HG03521 (cell line): ENCODE measurements around the gene GARS1.
"Not testable (repeated sequence)": the region's sequence is repeated elsewhere in the genome, so short reads cannot be mapped to it uniquely, and the experiment has no call there.

Experiments used
- ATAC-seq: cut with Tn5 transposase; IDR thresholded peaks from one replicate; pipeline ENCODE4 v1.9.1; 2021; ENCODE audit warnings: mild to moderate bottlenecking, moderate library complexity; ENCODE audit not compliant: unreplicated experiment

The GARS1 gene

DNA sequence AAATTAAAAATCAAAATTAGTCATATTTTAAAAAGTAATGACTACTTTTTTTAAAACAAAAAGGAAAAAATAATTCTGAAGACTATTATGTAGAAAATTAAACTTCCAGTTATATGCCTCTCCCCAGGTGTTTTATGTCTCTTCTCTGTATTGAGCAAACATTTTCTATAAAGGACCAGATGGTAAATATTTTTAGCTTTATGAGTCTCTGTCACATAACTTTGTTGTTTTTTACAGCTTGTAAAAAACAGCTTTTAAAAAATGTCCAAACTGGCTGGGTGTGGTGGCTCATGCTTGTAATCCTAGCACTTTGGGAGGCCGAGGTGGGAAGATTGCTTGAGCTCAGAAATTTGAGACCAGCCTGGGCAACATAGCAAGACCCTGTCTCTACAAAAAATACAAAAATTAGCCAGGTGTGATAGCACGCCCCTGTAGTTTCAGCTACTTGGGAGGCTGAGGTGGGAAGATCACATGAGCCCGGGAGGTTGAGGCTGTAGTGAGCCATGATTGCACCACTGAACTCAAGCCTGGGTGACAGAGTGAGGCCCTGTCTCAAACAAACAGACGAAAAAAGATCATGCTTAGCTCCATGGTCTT lies 23.5 kb downstream of the GARS1 start:
- no peak for ATAC-seq

DNA sequence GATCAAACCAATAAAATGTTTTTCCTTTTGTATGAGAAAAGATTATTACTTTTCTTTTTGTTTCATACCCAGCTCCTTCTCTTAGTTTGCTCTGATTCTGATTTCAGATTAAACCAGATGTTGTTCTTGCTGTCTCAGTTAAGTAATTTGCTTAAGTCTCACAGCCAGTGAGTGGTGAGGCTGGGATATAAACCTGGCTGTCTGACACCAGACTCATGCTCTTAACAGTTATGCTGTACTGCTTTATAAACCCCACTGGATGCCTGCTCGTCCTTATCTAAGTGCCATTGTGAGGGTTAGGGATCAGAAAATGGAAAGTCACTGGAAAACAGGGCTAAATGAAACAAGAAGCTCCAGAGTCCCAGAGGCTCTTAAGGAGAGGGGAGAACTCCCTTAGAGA lies 24.3 kb downstream of the GARS1 start:
- no peak for ATAC-seq

DNA sequence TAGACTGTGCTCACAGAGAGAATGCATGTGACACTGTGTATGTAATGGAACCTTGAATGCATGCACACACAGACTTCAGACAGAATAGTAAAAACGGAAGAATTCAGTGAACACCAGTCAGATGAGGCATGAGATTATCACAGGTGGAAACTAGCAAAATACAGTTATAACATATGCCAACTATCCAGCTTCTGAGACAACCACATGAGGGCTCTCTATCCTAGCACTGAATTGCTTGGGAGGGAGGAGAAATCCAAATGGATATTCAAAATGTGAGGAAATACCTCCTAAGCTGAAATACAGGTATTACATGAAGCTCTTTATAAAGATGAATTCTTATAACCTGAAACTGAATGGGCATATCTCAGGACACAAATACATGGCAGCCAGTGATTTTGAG lies 30.6 kb downstream of the GARS1 start:
- ATAC-seq: no peak

DNA sequence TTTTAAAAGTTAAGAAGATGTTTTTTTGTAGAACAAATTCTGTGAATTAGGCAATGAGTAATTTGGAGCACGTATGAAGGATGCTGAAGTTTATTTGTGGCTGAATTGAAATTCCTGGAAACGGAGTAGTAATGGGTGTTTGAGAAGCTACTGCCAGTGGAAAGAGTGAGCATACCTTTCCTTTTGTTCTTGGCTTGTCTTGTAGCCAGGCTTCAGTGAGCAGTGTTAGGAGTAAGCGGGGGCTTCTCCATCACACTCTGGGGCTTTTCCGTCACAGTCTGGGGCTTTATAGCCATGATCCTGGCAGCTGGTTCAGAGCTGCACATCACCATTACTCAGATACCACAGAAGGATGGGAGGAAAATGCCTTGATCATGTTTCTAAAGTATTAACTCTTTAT lies 32.3 kb downstream of the GARS1 start:
- ATAC-seq: no peak

DNA sequence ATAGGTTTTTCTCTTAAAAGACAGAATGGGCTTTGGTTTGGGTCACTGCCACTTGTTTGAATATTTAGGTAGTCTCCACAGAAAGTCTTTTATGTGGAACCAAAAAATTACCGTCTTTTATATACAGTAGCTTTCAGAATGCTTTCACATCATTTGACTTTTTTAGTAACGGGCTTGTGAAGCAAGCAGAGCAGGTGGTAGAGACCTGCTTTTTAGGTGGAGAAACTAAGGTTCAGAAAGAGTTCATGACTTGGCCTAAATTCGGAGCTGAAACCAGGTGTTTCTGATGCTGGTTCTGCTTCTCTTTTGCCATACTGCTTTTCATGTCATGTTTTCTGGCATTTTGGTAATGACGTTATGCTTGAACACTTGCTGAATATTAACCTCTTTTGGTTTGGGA lies 36.3 kb downstream of the GARS1 start:
- ATAC-seq: peak; percentile 56

DNA sequence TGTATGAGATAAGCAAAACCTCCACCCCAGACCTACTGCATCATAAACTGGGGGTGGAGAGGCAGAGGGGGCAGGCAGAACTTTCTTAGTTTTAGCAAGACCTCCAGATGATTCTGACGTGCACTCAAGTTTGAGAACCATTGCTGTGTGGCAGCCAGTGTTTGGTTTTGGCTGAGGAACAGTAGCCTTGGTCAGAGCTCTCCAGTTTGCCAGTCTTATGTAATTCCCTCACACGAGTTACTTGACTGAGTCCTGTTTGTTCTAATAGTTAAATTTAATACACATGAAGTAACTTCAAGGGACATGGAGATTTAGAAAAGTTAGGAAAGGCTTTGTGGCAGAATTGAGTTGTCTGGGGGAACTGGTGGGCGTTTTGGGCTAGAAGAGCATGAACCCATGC lies 38.5 kb downstream of the GARS1 start:
- no peak for ATAC-seq

DNA sequence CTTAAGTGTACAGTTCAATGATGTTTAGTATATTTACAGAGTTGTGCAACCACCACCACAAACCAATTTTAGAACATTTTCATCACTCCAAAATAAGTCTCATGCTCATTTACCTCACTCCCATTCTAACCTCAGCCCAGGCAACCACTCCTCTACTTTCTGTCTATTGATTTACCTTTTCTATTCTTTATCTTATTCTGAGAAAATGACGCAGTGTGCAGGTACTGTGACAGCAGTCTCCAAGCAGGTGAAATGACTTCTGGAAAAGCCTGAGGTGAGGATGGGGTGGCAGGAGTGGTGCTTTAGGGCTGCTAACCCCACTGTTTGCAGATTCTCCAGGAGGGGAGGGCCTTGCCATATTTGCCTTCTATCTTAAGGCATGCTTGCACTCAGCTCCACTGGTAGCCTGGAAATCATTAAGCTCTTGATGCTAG lies 39.5 kb downstream of the GARS1 start:
- no peak for ATAC-seq

DNA sequence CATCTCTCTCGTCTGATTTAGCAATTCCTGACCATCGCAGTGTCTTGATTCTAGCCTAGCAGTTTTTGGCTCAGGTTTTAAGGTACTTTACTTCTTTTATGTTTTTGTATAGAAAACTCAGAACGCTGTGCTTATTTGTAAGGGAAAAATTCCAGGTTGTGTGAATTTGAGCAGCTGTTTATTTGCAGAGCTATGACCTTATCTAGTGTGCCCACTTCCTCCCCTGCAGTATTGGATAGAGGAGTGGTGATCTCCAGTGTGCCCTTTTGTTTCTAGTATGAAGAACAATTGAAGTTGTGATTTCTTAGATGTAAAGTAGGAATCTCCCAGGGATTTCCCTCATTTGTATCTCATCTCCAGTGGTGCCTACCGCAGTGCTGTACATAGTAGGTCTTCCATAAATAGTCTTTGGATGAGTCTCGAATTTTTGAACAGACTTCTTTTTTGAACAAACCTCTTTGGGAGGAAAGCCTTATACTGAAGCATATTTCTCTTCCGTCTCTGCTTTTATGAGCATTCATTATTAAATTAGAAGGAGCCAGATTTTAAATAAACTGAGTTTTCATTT lies 40.0 kb downstream of the GARS1 start:
- ATAC-seq: no peak

DNA sequence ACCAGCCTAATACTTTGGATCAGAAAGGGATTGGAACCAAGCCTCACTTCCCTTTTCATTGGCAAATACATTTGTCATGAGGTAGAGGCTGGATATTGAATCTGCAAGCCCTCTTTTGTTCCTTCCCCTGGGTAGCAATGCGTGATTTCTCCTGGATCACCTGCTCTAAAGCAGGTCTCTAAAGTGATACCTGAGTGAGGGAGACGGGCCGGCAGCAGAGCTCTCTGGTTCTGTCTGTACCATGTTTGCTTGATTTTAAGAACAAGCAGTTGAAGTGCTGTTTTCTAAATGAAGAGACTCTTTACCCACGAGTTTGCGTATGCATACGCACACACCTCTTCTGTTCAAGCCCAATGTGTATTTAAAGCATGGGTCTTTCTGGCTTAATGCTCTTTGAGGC lies 41.1 kb downstream of the GARS1 start:
- ATAC-seq: no peak

DNA sequence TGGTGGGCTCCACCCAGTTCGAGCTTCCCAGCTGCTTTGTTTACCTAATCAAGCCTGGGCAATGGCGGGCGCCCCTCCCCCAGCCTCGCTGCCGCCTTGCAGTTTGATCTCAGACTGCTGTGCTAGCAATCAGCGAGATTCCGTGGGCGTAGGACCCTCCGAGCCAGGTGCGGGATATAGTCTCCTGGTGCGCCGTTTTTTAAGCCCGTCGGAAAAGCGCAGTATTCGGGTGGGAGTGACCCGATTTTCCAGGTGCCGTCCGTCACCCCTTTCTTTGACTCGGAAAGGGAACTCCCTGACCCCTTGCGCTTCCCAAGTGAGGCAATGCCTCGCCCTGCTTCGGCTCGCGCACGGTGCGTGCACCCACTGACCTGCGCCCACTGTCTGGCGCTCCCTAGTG lies 47.6 kb downstream of the GARS1 start:
- not testable (repeated sequence) for ATAC-seq

DNA sequence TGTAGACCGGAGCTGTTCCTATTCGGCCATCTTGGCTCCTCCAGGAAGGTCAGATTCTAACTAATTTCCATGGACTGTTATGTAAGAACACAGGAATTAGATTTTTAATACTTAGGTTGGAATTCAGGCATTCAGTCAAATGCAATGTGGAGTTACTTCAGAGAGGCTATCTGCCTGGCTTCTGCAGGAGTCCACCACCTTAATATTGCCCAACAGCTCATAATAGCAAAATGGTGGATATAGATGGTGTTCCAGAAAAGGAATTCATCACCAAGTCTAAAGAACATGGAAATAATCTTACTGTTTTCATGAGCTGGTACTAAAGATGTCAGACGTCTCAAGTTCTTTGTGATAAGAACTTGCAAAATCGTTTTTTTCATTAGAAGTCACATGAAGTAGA lies 48.1 kb downstream of the GARS1 start:
- ATAC-seq: no peak

DNA sequence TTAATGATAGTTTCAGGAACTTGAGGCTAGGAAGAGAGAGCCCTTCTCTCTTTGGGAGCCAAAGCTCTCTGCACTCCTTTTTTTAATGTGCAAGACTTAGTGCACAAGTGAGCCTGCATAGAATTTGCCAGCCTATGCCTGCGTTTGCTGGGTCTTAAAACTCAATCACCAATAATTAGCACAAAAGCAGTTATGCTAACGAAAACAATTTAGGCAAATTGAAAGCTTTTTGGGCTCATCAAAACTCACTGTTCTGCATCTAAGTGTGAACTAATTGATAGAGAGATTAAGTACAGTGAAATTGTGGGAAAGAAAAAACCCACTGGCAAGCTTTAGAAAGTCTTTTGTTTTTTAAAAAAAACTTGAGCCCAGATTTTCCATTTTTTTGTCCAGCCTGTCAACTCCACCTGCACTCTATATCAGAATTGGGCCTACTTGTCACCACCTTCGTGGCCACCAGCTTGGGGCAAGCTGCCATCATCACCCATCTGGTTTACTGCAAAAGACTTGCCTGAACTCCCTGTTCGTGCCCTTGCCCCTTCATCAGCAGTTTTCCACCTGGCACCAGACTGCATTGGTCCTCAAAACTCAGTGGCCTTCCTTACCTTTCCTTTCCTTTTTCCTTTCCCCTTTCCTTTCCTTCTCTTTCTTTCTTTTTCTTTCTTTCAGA lies 49.7 kb downstream of the GARS1 start:
- ATAC-seq: no peak

DNA sequence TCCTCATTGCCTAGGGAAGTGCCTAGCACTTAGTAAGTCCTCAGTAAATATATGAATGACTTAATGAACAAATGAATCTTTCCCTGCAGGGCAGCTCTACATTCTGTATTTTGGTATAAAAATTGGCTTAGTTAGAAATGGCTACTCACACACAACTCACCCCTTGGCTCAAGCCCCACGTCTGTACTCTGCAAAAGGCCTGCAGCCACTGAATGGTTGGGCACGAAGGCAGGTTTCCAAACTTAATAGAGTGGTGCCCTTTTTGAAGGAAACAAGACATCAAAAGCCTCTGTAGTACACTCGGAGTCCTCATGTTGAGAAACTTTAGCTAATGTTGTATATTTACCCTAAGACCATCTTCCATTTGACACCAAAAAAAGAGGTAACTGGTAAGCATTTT lies 51.0 kb downstream of the GARS1 start:
- no peak for ATAC-seq

DNA sequence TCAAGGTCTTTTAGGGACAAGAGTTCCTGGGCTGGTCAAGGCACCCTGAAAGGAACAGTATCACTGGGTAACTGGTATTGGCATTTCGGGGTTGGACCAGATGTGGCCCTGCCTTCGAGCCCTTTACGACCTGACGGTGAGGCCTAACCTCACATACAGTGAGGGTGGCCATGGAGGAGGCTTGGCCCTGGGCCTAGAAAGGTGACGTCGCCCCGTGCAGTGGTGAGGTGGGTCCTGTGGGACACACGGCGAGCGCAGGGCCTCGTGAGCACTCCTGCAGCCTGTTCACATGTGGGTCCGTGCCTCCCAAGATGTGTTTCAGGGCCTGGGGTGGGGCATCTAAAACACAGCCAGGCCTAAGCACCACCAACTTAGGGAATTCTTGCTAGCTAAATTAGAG lies 51.5 kb downstream of the GARS1 start:
- ATAC-seq: no peak

DNA sequence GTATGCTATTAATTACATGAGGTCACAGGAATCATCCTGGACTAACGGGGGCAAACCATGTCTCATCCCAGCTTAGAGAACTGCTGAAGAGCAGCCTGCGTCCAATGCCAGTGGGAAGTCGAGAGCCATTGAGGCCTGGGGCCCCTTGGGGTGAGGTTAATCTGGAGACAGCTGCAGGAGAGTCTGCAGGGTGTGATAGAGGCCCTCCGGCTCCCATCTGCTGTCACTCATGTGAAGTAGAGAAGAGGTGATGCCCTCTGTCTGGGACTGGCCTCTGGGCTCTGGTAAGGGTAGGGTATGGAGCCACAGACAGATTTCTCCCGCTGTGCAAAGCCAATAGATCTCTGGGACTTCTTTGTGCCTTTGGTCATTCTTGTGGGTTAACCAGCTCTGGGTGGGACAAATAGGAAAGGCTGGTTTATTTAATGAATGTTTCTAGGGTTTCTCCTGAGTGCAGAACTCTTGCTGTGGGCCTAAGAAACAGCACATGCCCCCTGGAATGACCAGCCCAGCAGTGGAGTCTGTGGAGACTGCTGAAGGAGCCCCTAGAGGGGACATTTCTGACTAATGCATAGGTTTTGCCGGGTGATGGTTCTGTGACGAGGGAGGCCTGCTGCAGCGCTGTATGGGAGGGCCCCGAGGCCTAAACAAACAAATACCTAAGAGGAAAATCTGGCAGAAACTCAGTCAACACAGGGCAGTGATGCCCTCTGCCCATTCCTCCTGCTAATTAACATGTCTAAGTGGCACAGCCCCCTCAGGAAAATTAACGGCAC lies 53.1 kb downstream of the GARS1 start:
- ATAC-seq: no peak

DNA sequence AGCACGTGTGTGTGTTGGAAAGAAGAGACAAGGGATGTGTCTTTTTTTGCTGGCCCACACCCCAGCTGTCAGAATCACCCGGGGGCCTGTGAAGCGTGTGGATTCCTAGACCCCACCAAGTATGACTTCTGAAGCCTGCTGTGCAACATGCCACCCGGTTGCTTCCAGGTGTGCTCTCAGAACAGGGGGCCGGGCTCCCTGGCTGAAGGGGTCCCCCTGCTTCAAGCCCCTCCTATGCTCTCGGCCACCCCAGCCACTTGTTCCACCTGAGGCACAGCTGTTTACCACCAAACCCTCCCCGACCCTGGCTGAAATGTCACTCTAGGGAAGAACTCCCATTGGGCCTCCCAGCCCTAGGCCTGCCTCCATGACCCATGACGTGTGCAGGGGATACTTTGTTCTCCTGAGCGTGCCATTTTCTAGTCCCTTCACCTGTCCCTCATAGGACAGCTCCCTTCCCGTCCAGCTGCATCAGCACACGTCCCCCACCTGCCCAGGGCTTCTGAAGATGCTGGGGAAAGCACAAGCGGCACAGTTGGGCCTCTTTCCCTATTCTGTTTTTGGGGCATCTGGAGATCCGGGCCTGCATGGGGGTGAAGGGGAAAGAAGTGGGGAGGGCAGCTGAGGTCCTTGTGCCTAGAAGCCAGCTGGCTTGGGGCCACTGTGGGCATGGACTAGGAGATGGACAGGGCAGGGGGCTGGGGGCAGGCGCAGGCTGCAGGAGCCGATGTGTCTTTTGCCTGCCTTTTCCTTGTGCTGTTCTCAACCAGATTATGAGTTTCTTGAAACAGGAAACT lies 54.3 kb downstream of the GARS1 start:
- no peak for ATAC-seq

DNA sequence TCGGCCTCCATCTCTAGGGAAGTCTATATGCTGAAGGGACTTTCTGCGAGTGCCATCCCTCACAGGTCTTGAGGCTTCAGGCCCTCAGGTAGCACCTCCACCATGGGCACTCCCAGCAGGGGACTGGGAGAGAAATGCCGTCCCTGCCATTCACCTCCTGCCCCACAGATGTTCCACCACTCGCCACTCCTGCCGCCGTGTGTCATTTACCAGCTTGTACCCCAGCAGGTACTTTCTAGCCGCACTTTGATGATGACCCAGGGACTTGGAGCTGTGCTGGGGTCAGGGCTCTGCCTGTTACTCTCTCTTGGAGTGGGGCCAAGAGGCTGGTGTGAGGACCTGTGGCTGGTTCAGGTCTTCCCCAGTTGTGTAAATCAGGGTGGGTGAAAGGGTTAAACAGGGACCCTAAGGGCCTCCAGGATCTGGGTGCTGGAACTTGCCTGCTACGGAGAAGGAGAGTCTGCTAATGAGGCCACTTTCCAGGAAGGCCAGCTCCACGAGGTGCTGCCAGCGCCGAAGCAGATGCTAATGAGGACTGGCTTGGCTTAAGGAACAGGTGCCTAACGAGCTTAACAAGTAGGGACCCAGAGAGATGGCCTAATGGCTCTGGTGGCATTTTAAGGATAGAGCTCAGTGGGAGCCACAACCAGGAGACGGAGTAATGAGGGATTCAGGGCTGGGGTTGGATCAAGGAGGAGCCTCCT lies 55.2 kb downstream of the GARS1 start:
- no peak for ATAC-seq

DNA sequence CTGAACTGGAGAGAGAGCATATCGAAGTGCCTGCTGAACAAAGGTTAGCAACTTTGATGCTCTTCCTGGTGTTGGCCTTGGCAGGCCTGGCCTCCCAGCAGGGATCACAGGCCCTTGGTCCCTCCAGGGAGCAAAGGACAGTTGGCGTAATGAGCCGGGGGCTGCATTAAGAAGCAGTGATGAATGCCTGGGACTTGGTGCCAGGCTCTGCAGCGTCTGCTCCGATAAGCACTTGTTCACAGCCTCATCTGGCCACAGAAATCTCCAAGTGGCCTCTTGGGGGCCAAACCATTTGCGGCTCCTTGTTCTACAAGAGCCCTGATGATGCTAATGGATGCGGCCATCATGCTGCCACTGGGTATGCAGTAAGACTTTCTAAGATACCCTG lies 55.7 kb downstream of the GARS1 start:
- ATAC-seq: no peak

DNA sequence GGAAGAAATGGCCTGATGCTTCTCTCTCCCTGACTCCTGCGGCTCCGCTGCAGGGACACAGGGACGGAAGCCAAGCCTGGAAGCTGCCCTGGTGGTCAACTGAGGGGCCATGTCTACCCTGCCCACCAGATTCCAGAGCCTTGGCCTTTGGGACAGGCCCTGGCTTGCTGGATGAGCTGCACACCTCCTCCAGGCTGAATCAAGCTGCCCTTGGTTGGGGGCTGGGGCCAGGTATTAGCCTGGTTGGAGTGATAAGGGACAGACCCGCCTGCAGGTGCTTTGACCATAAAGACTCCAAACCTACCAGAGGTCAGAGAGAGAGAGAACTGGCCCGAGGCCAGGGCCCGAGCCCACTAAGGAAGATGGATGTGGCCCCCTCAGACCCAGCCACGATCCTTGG lies 57.5 kb downstream of the GARS1 start:
- ATAC-seq: no peak
